IMR-90 (cell line): ENCODE data around the gene ARHGAP15. TPM values are rescaled to one million over a fixed set of nuclear protein-coding genes. Genes with fewer than 3 reads are reported as not detected.
A peak's percentile ranks its signal among the peaks of the same experiment; 100 is the strongest.

ENCODE experiments used
- ATAC-seq: fragments of 200-7000 bp; cut with Tn5 transposase; 2 replicates; pipeline ENCODE4 v1.9.1; 2020; ENCODE audit warnings: low read depth, mild to moderate bottlenecking, moderate library complexity
- BruUV-seq: library from RNA; stranded (reverse); fragments of 400-500 nt; replicated peaks from 2 replicates; lab custom pipeline; 2021; lab: Mats Ljungman, UMichigan
- CTCF ChIA-PET: fragments of 300-600 bp; formaldehyde crosslinking; extraction: SDS; loops from one replicate; lab custom pipeline; 2021; ENCODE audit warnings: antibody characterized with exemption; lab: Yijun Ruan, JAX
- POLR2A ChIA-PET: fragments of 300-600 bp; sonication (Branson Sonifier 250); formaldehyde crosslinking; loops from one replicate; lab custom pipeline; 2022; ENCODE audit warnings: antibody characterized with exemption; ENCODE audit not compliant: unreplicated experiment; lab: Charles Lee
- DNase-seq: peaks from one replicate; pipeline ENCODE4 v3.0.0; 2013
- H2AFZ ChIP-seq: replicated peaks from 2 replicates; pipeline ENCODE3; 2013; ENCODE audit warnings: low read length, mild to moderate bottlenecking; ENCODE audit not compliant: poor library complexity
- H2AK5ac ChIP-seq: 2 replicates; pipeline ENCODE4 v1.6.1; 2013; ENCODE audit warnings: low read depth, low read length, inconsistent platforms
- H2AK9ac ChIP-seq: replicated peaks from 2 replicates; pipeline ENCODE3; 2013; ENCODE audit warnings: mild to moderate bottlenecking, low read depth, low read length, moderate library complexity; ENCODE audit not compliant: poor library complexity
- H2BK120ac ChIP-seq: 2 replicates; pipeline ENCODE4 v1.6.1; 2013; ENCODE audit warnings: low read depth, low read length, inconsistent platforms
- H2BK15ac ChIP-seq: 3 replicates; pipeline ENCODE4 v1.6.1; 2013; ENCODE audit warnings: low read depth, low read length, inconsistent platforms
- H2BK20ac ChIP-seq: 2 replicates; pipeline ENCODE4 v1.6.1; 2013; ENCODE audit warnings: low read depth, mild to moderate bottlenecking, inconsistent platforms, low read length, moderate library complexity
- H2BK5ac ChIP-seq: 2 replicates; pipeline ENCODE4 v1.6.1; 2013; ENCODE audit warnings: mild to moderate bottlenecking, low read depth, low read length, inconsistent platforms; ENCODE audit not compliant: poor library complexity, severe bottlenecking
- H3K14ac ChIP-seq: replicated peaks from 2 replicates; pipeline ENCODE4 v1.6.1; 2013; ENCODE audit warnings: low read depth, low read length, inconsistent platforms
- H3K18ac ChIP-seq: 2 replicates; pipeline ENCODE4 v1.6.1; 2013; ENCODE audit warnings: low read depth, low read length, control low read depth
- H3K23ac ChIP-seq: 2 replicates; pipeline ENCODE4 v1.6.1; 2013; ENCODE audit warnings: low read depth, low read length, inconsistent platforms
- H3K27ac ChIP-seq: 2 replicates; pipeline ENCODE4 v1.5.1; 2013; ENCODE audit warnings: mild to moderate bottlenecking, control low read depth, low read length; ENCODE audit not compliant: insufficient read depth
- H3K27me3 ChIP-seq: 2 replicates; pipeline ENCODE4 v1.6.1; 2013; ENCODE audit warnings: low read length; ENCODE audit not compliant: control insufficient read depth, insufficient read depth
- H3K36me3 ChIP-seq: 2 replicates; pipeline ENCODE4 v1.6.1; 2013; ENCODE audit warnings: low read length, mixed read lengths; ENCODE audit not compliant: control insufficient read depth, insufficient read depth
- H3K4ac ChIP-seq: 2 replicates; pipeline ENCODE4 v1.6.1; 2013; ENCODE audit warnings: low read depth, low read length, inconsistent platforms
- H3K4me1 ChIP-seq: 2 replicates; pipeline ENCODE4 v1.6.1; 2013; ENCODE audit warnings: low read length, mixed read lengths; ENCODE audit not compliant: control insufficient read depth, insufficient read depth
- H3K4me2 ChIP-seq: 2 replicates; pipeline ENCODE4 v1.6.1; 2013; ENCODE audit warnings: low read depth, mild to moderate bottlenecking, control low read depth, low read length, moderate library complexity
- H3K4me3 ChIP-seq: 2 replicates; pipeline ENCODE4 v1.5.1; 2013; ENCODE audit warnings: low read depth, mild to moderate bottlenecking, control low read depth, low read length, moderate library complexity; ENCODE audit not compliant: insufficient read depth
- H3K56ac ChIP-seq: 2 replicates; pipeline ENCODE4 v1.6.1; 2013; ENCODE audit warnings: low read length, inconsistent platforms; ENCODE audit not compliant: insufficient read depth; ENCODE audit errors: extremely low read depth
- H3K79me1 ChIP-seq, 2 experiments: 2 replicates each; pipeline ENCODE4 v1.6.1; 2013; ENCODE audit warnings: low read length in 2 of 2, inconsistent platforms in 1 of 2, low read depth in 1 of 2
- H3K9ac ChIP-seq: 2 replicates; pipeline ENCODE4 v1.6.1; 2013; ENCODE audit warnings: low read depth, low read length, control low read depth
- H3K9me1 ChIP-seq: 2 replicates; pipeline ENCODE4 v1.6.1; 2013; ENCODE audit warnings: low read length, inconsistent platforms; ENCODE audit not compliant: insufficient read depth
- H3K9me3 ChIP-seq: 2 replicates; pipeline ENCODE4 v1.6.1; 2013; ENCODE audit warnings: low read length; ENCODE audit not compliant: control insufficient read depth, insufficient read depth
- H4K20me1 ChIP-seq: 2 replicates; pipeline ENCODE4 v1.6.1; 2013; ENCODE audit warnings: low read length, inconsistent platforms; ENCODE audit not compliant: insufficient read depth
- H4K5ac ChIP-seq: 2 replicates; pipeline ENCODE4 v1.6.1; 2013; ENCODE audit warnings: mild to moderate bottlenecking, low read depth, low read length, control low read depth
- H4K8ac ChIP-seq, 2 experiments: 2 replicates each; pipeline ENCODE4 v1.6.1; 2013; ENCODE audit warnings: low read depth in 2 of 2, low read length in 2 of 2, control low read depth in 1 of 2, inconsistent platforms in 1 of 2
- H4K91ac ChIP-seq: 2 replicates; pipeline ENCODE4 v1.6.1; 2013; ENCODE audit warnings: low read depth, low read length, inconsistent platforms; ENCODE audit not compliant: insufficient read depth
- CEBPB ChIP-seq: IDR thresholded peaks from 2 replicates; pipeline ENCODE4 v1.6.1; 2012; ENCODE audit warnings: low read depth, low read length, improper control_type of control experiment
- CHD1 ChIP-seq: IDR thresholded peaks from 2 replicates; pipeline ENCODE4 v1.6.1; 2012; ENCODE audit warnings: low read depth, low read length, improper control_type of control experiment
- MAFK ChIP-seq: IDR thresholded peaks from 2 replicates; pipeline ENCODE4 v1.6.1; 2012; ENCODE audit warnings: low read depth, low read length, improper control_type of control experiment
- MXI1 ChIP-seq: IDR thresholded peaks from 2 replicates; pipeline ENCODE4 v1.6.1; 2012; ENCODE audit warnings: low read depth, mild to moderate bottlenecking, low read length, moderate library complexity, borderline replicate concordance
- NFE2L2 ChIP-seq: fragments of 150-350 bp; IDR thresholded peaks from 2 replicates; pipeline ENCODE4 v1.6.1; 2016; ENCODE audit warnings: low read depth, mild to moderate bottlenecking, low read length
- POLR2A ChIP-seq: IDR thresholded peaks from 2 replicates; pipeline ENCODE4 v1.6.1; 2012; ENCODE audit warnings: mild to moderate bottlenecking, low read depth, low read length
- RAD21 ChIP-seq: IDR thresholded peaks from 2 replicates; pipeline ENCODE4 v1.6.1; 2012; ENCODE audit warnings: low read length, improper control_type of control experiment
- SMC3 ChIP-seq: fragments of 150-350 bp; IDR thresholded peaks from 2 replicates; pipeline ENCODE4 v1.6.1; 2016; ENCODE audit warnings: low read depth, mild to moderate bottlenecking, antibody characterized with exemption, low read length, moderate library complexity
- WGBS, 2 experiments: methylation state at CpG; one replicate each; pipeline versions ENCODE4 v1.1.5 to v1.1.7; 2013; ENCODE audit warnings: missing lambda C conversion rate in 2 of 2; ENCODE audit not compliant: insufficient read length in 1 of 2; ENCODE audit errors: extremely low coverage in 2 of 2; 5-methylcytosine and 5-hydroxymethylcytosine counted together
- dilution Hi-C: fragments of 300-500 bp; cut with HindIII; formaldehyde crosslinking; loops from one replicate; pipeline ENCODE4 v1.14.3; 2018; ENCODE audit warnings: low sequenced_read_pairs; ENCODE audit not compliant: unreplicated experiment
- in situ Hi-C: fragments of 300-500 bp; cut with MboI; formaldehyde crosslinking; loops from 3 replicates; pipeline ENCODE4 v1.14.3; 2019; ENCODE audit warnings: low sequenced_read_pairs, inconsistent platforms, mixed read lengths
- intact Hi-C: fragments of 100-400 bp; cut with micrococcal nuclease; formaldehyde crosslinking; loops from 2 replicates; pipeline ENCODE4 v1.10.0; 2022
- polyA plus RNA-seq, 3 experiments: library from polyadenylated mRNA; depleted of rRNA; stranded (reverse); fragments of >200 nt; gene quantifications; 2 replicates each; pipeline ENCODE4 v1.2.3, GENCODE V29; 2012; ENCODE audit warnings: low replicate concordance in 1 of 3
- total RNA-seq: library from RNA; depleted of rRNA; stranded (reverse); fragments of >200 nt; gene quantifications from 2 replicates; pipeline ENCODE4 v1.2.3, GENCODE V29; 2012
- TF ChIP-seq, protein P1 (sequence below): fragments of 150-350 bp; IDR thresholded peaks from 2 replicates; pipeline ENCODE4 v1.6.1; 2016; ENCODE audit warnings: low read depth, mild to moderate bottlenecking, low read length, moderate library complexity, borderline replicate concordance
- TF ChIP-seq, protein P2 (sequence below): conservative IDR thresholded peaks from 2 replicates; pipeline ENCODE4 v1.5.1; 2012; ENCODE audit warnings: mild to moderate bottlenecking, low read depth, low read length, improper control_type of control experiment
- TF ChIP-seq, protein P3 (sequence below): fragments of 150-350 bp; IDR thresholded peaks from 2 replicates; pipeline ENCODE4 v1.6.1; 2017; ENCODE audit warnings: mild to moderate bottlenecking, antibody characterized with exemption, low read length, low read depth

Gene ARHGAP15
- total and polyA plus RNA-seq, 2 of the 4 experiments (the other 2 are of a cell fraction), result not detected

DNA sequence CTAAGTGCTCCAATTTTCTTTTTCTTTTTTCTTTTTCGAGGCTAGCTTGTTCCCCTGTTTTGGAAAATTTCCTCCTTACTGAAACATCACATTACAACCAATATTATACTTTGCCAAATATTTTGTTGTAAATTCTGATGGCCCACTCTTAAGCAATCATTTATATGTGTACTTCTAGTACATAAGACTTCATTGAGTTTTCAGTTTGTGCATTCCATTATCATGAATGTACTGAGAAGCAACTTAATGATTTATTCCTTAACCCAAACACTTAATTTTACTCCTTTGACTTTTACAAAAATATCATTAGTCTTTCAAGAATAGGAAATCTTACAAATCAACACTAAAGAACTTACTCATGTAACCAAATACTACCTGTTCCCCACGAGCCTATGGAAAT lies 242.4 kb downstream of the ARHGAP15 start:
- Histone ChIP-seq H3K27ac (no peak overlapping the region), H2AK9ac (no peak overlapping the region), H3K9me3 (no peaks in the 10 kb centered on the region), H2AK5ac (no peak overlapping the region), H3K56ac (no peak overlapping the region), H3K9me1 (no peaks in the 10 kb centered on the region), H3K9ac (no peak overlapping the region), H3K18ac (no peak overlapping the region), H4K8ac (no peak overlapping the region), H3K79me1 (no peaks in the 10 kb centered on the region), H3K4me2 (no peak overlapping the region), H3K4me3 (no peak overlapping the region), H2BK20ac (no peak overlapping the region), H4K91ac (no peak overlapping the region), H3K14ac (no peak overlapping the region), H3K23ac (no peak overlapping the region), H3K27me3 (no peaks in the 10 kb centered on the region), H3K36me3 (no peaks in the 10 kb centered on the region), H2AFZ (no peak overlapping the region), H2BK120ac (no peak overlapping the region), H2BK15ac (no peak overlapping the region), H4K20me1 (no peaks in the 10 kb centered on the region), H3K4me1 (0 out of 2 replicates have a peak, but pooled peaks cover 1% of the 10 kb centered on the region), H3K4ac (no peak overlapping the region), H2BK5ac (no peak overlapping the region), H4K5ac (no peak overlapping the region)
- WGBS, 2 experiments, result no CpG with 5 or more reads among the region's 2 CpGs
- intact Hi-C loops, result no loop called here
- DNase-seq (peak; percentile 12), ATAC-seq (no peak)
- TF ChIP-seq SMC3 (no peak), CHD1 (no peak), CEBPB (no peak), MAFK (no peak), MXI1 (no peak), RAD21 (no peak), NFE2L2 (no peak), POLR2A (no peak)
- TF ChIP-seq, protein P1, sequence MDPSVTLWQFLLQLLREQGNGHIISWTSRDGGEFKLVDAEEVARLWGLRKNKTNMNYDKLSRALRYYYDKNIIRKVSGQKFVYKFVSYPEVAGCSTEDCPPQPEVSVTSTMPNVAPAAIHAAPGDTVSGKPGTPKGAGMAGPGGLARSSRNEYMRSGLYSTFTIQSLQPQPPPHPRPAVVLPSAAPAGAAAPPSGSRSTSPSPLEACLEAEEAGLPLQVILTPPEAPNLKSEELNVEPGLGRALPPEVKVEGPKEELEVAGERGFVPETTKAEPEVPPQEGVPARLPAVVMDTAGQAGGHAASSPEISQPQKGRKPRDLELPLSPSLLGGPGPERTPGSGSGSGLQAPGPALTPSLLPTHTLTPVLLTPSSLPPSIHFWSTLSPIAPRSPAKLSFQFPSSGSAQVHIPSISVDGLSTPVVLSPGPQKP, result no peak
- TF ChIP-seq, protein P2, sequence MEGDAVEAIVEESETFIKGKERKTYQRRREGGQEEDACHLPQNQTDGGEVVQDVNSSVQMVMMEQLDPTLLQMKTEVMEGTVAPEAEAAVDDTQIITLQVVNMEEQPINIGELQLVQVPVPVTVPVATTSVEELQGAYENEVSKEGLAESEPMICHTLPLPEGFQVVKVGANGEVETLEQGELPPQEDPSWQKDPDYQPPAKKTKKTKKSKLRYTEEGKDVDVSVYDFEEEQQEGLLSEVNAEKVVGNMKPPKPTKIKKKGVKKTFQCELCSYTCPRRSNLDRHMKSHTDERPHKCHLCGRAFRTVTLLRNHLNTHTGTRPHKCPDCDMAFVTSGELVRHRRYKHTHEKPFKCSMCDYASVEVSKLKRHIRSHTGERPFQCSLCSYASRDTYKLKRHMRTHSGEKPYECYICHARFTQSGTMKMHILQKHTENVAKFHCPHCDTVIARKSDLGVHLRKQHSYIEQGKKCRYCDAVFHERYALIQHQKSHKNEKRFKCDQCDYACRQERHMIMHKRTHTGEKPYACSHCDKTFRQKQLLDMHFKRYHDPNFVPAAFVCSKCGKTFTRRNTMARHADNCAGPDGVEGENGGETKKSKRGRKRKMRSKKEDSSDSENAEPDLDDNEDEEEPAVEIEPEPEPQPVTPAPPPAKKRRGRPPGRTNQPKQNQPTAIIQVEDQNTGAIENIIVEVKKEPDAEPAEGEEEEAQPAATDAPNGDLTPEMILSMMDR, result no peak
- TF ChIP-seq, protein P3, sequence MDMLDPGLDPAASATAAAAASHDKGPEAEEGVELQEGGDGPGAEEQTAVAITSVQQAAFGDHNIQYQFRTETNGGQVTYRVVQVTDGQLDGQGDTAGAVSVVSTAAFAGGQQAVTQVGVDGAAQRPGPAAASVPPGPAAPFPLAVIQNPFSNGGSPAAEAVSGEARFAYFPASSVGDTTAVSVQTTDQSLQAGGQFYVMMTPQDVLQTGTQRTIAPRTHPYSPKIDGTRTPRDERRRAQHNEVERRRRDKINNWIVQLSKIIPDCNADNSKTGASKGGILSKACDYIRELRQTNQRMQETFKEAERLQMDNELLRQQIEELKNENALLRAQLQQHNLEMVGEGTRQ, result no peak
- POLR2A ChIA-PET, result no interaction called here
- dilution Hi-C loops, result no loop called here
- CTCF ChIA-PET, result no interaction called here
- BruUV-seq, result no TSS peak
- in situ Hi-C loops, result no loop called here
